OCI-LY1 (cell line): ENCODE measurements around the gene BBS2.

Source experiments
- H2AFZ ChIP-seq: fragments of 200-600 bp; sonication (generic), shearing (Covaris generic); 2 replicates; pipeline ENCODE4 v1.6.0; 2014; ENCODE audit warnings: antibody characterized with exemption, mild to moderate bottlenecking, low read length
- H3F3A ChIP-seq: fragments of 200-600 bp; sonication (generic), shearing (Covaris generic); 2 replicates; pipeline ENCODE4 v1.6.0; 2014; ENCODE audit warnings: mild to moderate bottlenecking, antibody characterized with exemption, low read length, moderate library complexity; ENCODE audit not compliant: insufficient read depth
- H3K27ac ChIP-seq: fragments of 200-600 bp; sonication (generic); 2 replicates; pipeline ENCODE4 v1.5.1; 2014; ENCODE audit warnings: low read length, mixed run types, mild to moderate bottlenecking, low read depth; ENCODE audit not compliant: poor library complexity, severe bottlenecking
- H3K27me3 ChIP-seq: fragments of 200-600 bp; sonication (generic); 2 replicates; pipeline ENCODE4 v1.6.0; 2014; ENCODE audit warnings: antibody characterized with exemption, mild to moderate bottlenecking, low read length, moderate library complexity; ENCODE audit not compliant: insufficient read depth
- H3K36me3 ChIP-seq: fragments of 200-600 bp; sonication (generic); 2 replicates; pipeline ENCODE4 v1.6.1; 2014; ENCODE audit warnings: mild to moderate bottlenecking, antibody characterized with exemption, low read length, moderate library complexity, mixed read lengths; ENCODE audit not compliant: insufficient read depth
- H3K4me1 ChIP-seq: fragments of 200-600 bp; sonication (generic); 2 replicates; pipeline ENCODE4 v1.5.1; 2014; ENCODE audit warnings: mild to moderate bottlenecking, low read length, moderate library complexity; ENCODE audit not compliant: insufficient read depth, severe bottlenecking
- H3K4me2 ChIP-seq: fragments of 200-600 bp; sonication (generic), shearing (Covaris generic); 2 replicates; pipeline ENCODE4 v1.6.1; 2014; ENCODE audit warnings: low read length
- H3K4me3 ChIP-seq: fragments of 200-600 bp; sonication (generic); 2 replicates; pipeline ENCODE4 v1.5.1; 2014; ENCODE audit warnings: low read length, low read depth, mild to moderate bottlenecking, mixed read lengths; ENCODE audit not compliant: poor library complexity, severe bottlenecking
- H3K79me2 ChIP-seq: fragments of 200-600 bp; shearing (Covaris generic); 2 replicates; pipeline ENCODE4 v1.6.1; 2016; ENCODE audit warnings: mixed run types, low read length, mixed read lengths; ENCODE audit not compliant: insufficient read depth
- H3K9ac ChIP-seq: fragments of 200-600 bp; sonication (generic), shearing (Covaris generic); 2 replicates; pipeline ENCODE4 v1.6.1; 2014; ENCODE audit warnings: mild to moderate bottlenecking, low read length, mixed read lengths
- H3K9me2 ChIP-seq: fragments of 200-600 bp; sonication (generic), shearing (Covaris generic); 2 replicates; pipeline ENCODE4 v1.6.1; 2014; ENCODE audit warnings: low read depth, mild to moderate bottlenecking, low read length, mixed read lengths
- H3K9me3 ChIP-seq: fragments of 200-600 bp; shearing (Covaris generic); 2 replicates; pipeline ENCODE4 v1.6.1; 2014; ENCODE audit warnings: low read length, mixed read lengths
- H4K20me1 ChIP-seq: fragments of 200-600 bp; sonication (generic), shearing (Covaris generic); 2 replicates; pipeline ENCODE4 v1.6.0; 2016; ENCODE audit warnings: mild to moderate bottlenecking, low read length; ENCODE audit not compliant: insufficient read depth
- EZH2 ChIP-seq: fragments of 200-600 bp; sonication (generic), shearing (Covaris generic); IDR thresholded peaks from 2 replicates; pipeline ENCODE4 v1.8.0; 2017; ENCODE audit warnings: borderline replicate concordance, mixed run types, mild to moderate bottlenecking, antibody characterized with exemption, low read length, moderate library complexity, mixed read lengths
- TF ChIP-seq, protein P1 (sequence below): fragments of 200-600 bp; sonication (generic), shearing (Covaris generic); IDR thresholded peaks from 2 replicates; pipeline ENCODE4 v1.5.1; 2017; ENCODE audit warnings: mild to moderate bottlenecking, antibody characterized with exemption, low read length, moderate library complexity, mixed read lengths

The BBS2 gene

GRCh38 chr16:56436258-56436657 lies 83.6 kb downstream of the BBS2 start:
- no peaks in the 10 kb centered on the region for H3K4me1 ChIP-seq
- no peaks in the 10 kb centered on the region for H3K27me3 ChIP-seq
- H3K36me3 ChIP-seq: peaks cover 82% of the 10 kb centered on the region
- H3K9ac ChIP-seq: no peak overlapping the region
- H3K27ac ChIP-seq: no peak overlapping the region
- H3K9me3 ChIP-seq: no peaks in the 10 kb centered on the region
- H3F3A ChIP-seq: no peaks in the 10 kb centered on the region
- no peak for TF ChIP-seq EZH2
- TF ChIP-seq, protein P1, sequence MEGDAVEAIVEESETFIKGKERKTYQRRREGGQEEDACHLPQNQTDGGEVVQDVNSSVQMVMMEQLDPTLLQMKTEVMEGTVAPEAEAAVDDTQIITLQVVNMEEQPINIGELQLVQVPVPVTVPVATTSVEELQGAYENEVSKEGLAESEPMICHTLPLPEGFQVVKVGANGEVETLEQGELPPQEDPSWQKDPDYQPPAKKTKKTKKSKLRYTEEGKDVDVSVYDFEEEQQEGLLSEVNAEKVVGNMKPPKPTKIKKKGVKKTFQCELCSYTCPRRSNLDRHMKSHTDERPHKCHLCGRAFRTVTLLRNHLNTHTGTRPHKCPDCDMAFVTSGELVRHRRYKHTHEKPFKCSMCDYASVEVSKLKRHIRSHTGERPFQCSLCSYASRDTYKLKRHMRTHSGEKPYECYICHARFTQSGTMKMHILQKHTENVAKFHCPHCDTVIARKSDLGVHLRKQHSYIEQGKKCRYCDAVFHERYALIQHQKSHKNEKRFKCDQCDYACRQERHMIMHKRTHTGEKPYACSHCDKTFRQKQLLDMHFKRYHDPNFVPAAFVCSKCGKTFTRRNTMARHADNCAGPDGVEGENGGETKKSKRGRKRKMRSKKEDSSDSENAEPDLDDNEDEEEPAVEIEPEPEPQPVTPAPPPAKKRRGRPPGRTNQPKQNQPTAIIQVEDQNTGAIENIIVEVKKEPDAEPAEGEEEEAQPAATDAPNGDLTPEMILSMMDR: no peak
- H3K9me2 ChIP-seq: no peaks in the 10 kb centered on the region
- H3K4me2 ChIP-seq: no peak overlapping the region
- no peaks in the 10 kb centered on the region for H4K20me1 ChIP-seq
- H3K79me2 ChIP-seq: no peaks in the 10 kb centered on the region
- H2AFZ ChIP-seq: no peak overlapping the region
- no peak overlapping the region for H3K4me3 ChIP-seq
